OCI-M2 (cell line): ENCODE data around the gene ZNF281.
"Not testable (repeated sequence)": the region's sequence is repeated elsewhere in the genome, so short reads cannot be mapped to it uniquely, and the experiment has no call there.

Experiments
- DNase-seq: peaks from one replicate; lab custom pipeline; 2025; ENCODE audit not compliant: unreplicated experiment; lab: John Stamatoyannopoulos, UW

Gene ZNF281

DNA sequence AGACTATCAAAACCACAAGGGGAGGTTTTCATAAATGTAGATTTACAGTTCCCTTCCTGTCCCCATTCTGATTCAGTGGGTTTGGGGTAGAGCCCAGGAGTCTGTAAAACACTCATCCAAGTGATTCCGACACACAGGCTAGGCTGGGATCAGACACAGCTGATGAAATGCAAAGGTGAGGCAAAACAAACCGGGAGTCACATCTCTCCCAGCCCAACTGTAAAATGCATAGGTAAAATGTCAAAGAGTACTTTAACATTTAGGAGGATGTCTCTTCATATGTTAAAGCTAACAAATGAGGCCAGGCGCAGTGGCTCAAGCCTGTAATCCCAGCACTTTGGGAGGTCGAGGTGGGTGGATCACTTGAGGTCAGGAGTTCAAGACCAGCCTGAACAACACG, 45.0 kb downstream of the ZNF281 start:
- DNase-seq: no peak

DNA sequence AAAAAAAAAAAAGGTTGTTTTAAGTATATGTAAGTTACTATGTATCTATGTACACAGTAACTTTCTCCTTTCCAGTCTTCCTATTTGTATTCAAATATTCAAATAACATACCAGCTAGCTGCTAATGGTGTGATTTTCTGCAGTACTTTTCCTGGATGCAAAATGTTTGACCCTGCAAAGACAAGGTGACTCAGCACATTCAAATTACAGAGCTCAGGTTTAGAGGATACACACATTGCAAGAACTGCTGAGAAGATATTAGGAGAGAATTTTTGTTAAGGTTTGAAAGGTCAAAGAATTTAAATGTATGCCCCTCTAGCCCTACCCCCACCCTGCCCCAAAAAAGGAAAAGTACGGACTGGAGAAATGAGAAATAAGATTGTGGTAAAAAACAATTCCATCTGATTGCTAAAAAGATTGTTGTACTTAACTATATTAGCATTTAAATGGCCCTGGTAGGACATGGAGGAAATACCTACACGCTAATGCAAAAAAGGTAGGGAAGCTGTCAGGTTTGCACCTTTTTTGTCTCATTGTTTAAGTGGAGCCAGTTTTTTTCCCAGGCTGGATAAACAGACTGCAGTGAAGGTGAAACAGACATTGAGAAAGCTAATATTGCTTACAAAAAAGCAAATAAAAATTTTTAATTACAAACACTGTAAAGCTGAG, 45.6 kb downstream of the ZNF281 start:
- DNase-seq: no peak

- DNase-seq: no peak
Observed at GRCh38 chr1:200363264-200363933, 46.4 kb downstream of the ZNF281 start.

DNA sequence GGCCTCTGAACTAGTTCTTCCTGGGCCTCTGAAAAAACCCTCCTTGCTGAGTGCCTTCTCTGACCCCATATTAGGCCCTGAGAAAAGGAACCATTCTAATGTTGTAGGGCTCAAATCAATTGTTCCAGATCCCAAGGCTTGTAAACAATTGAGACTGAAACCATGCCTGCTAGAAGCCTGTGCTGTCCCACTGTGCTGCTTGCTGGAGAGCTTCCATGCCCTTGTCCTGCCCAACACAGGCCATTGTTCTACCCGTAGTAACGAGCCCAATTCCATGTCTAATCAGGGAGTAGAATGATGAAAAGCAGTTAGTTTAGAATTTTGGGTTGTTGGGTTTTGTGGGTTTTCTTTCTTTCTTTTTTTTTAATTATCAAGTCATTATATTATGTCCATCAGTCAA, 47.4 kb downstream of the ZNF281 start:
- DNase-seq: no peak

DNA sequence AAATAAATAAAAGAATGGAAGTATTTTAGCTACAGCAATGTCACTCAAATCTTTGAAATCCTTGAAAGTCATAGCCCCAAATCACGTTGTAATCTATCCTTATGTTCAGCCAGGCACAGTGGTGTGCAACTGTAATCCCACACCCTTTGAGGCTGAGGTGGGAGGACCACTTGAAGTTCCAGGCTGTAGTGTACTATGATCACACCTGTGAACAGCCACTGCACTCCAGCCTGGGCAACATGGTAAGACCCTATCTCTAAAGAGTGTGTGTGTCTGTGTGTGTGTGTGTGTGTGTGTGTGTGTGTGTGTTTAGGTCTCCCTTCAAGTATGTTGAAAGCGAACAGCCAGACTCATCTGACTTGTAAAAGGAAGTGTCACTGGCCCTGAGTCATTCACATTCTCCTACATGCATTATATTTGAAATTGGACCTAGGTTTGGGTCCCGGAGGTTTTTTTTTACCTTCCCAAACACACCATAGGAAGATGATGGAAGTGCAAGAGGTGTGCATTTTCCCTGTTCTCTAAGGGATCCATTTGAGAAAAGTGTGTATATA, 50.1 kb downstream of the ZNF281 start:
- no peak for DNase-seq

DNA sequence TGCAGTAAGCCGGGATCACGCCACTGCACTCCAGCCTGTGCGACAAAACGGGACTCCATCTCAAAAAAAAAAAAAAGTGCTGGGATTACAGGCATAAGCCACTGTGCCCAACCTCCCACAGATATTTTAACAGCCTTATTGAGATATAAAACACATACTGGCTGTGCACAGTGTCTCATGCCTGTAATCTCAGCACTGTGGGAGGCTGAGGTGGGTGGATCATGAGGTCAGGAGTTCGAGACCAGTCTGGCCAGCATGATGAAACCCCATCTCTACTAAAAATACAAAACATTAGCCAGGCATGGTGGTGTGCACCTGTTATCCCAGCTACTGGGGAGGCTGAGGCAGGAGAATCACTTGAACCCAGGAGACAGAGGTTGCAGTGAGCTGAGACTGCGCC, 51.9 kb downstream of the ZNF281 start:
- not testable (repeated sequence) for DNase-seq

DNA sequence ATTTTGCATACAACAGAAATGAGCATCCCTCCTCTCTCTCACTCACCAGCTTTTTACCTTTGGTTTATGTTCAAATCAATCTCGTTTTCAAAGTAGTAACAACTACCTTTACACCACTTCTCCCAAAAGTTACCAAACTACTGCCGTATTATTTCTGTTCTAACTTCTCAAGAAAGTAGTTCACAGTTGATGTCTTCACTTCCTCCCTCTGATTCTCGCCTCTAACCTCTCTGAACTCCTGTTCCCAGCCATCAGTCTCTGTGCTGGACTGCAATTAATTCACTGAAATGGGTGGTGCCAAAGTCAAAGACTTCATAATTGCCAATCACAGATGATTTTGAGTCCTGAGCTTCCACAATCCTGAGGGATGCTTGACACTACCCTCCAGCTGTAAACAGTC, 54.0 kb downstream of the ZNF281 start:
- DNase-seq: no peak
